Spleen (tissue), 7 donors: ENCODE results near the gene AOC2.

Experiments used
- CTCF ChIP-seq, 11 experiments: fragments of 200-600 bp in 7 of 11; fragments of 450-650 bp in 4 of 11; sonication (generic) in 4 of 11; IDR thresholded peaks in 8 of 11; conservative IDR thresholded peaks in 3 of 11; 1 replicate in 7 of 11; 2 replicates in 4 of 11; pipeline versions ENCODE4 v1.4.0 to v1.8.0; 2016 to 2021; ENCODE audit warnings: antibody characterized with exemption in 11 of 11, inconsistent platforms in 4 of 11, mild to moderate bottlenecking in 1 of 11
- POLR2A ChIP-seq, 3 donors: fragments of 450-650 bp; IDR thresholded peaks; one replicate each; pipeline ENCODE4 v1.5.1; 2017; ENCODE audit warnings: antibody characterized with exemption in 3 of 3, mild to moderate bottlenecking in 1 of 3
- POLR2AphosphoS5 ChIP-seq, 3 donors: sonication (generic); formaldehyde crosslinking; IDR thresholded peaks; one replicate each; pipeline ENCODE4 v1.5.1; 2017; ENCODE audit warnings: antibody characterized with exemption in 3 of 3
- donor health status: DM: no; HTN: no; CAD: no; lungs with moderate emphysema.
- donor health status: DM: no; HTN: no; CAD: no.
- donor health status: DM: no; HTN: no; CAD: no.

GRCh38 chr17:42879596-42879985 lies 35.2 kb downstream of the AOC2 start:
- TF ChIP-seq CTCF (IDR thresholded peaks at IDR 0.05 in 8 of 11, conservative IDR thresholded peaks at IDR 0.05 in 3 of 11) (no peak), POLR2A (IDR thresholded peaks at IDR 0.05) (no peak), POLR2AphosphoS5 (IDR thresholded peaks at IDR 0.05) (no peak)
